LNCaP clone FGC (cell line): ENCODE data around the gene RGS5.

Experiments used
- DNase-seq: peaks from one replicate; pipeline ENCODE4 v3.0.0-alpha.2; 2011; ENCODE audit warnings: low read depth
- H3K4me3 ChIP-seq: 2 replicates; pipeline ENCODE4 v1.5.1; 2011; ENCODE audit warnings: mild to moderate bottlenecking, low read depth, low read length, control low read depth
- TF ChIP-seq, protein P1 (sequence below): IDR thresholded peaks from 2 replicates; pipeline ENCODE4 v1.5.1; 2012; ENCODE audit warnings: mild to moderate bottlenecking; ENCODE audit not compliant: control insufficient read depth, insufficient read depth; ENCODE audit errors: extremely low read depth

The RGS5 gene

DNA sequence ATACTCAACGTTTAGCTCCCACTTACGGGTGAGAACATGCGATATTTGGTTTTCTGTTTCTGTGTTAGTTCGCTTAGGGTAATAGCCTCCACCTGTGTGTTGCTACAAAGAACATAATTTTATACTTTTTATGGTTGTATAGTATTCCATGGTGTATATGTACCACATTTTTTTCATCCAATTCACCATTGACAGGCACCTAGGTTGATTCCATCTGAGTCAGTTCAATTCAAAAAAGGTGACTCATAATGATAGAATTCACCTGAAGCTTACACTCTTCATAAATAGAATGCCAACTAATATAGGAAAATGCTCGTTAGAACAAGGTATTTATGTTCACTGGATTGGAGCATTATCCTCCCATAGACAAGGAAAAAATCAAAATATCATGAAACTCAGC lies 95.1 kb downstream of the RGS5 start:
- no peak overlapping the region for H3K4me3 ChIP-seq
- TF ChIP-seq, protein P1, sequence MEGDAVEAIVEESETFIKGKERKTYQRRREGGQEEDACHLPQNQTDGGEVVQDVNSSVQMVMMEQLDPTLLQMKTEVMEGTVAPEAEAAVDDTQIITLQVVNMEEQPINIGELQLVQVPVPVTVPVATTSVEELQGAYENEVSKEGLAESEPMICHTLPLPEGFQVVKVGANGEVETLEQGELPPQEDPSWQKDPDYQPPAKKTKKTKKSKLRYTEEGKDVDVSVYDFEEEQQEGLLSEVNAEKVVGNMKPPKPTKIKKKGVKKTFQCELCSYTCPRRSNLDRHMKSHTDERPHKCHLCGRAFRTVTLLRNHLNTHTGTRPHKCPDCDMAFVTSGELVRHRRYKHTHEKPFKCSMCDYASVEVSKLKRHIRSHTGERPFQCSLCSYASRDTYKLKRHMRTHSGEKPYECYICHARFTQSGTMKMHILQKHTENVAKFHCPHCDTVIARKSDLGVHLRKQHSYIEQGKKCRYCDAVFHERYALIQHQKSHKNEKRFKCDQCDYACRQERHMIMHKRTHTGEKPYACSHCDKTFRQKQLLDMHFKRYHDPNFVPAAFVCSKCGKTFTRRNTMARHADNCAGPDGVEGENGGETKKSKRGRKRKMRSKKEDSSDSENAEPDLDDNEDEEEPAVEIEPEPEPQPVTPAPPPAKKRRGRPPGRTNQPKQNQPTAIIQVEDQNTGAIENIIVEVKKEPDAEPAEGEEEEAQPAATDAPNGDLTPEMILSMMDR = no peak
- DNase-seq = no peak

DNA sequence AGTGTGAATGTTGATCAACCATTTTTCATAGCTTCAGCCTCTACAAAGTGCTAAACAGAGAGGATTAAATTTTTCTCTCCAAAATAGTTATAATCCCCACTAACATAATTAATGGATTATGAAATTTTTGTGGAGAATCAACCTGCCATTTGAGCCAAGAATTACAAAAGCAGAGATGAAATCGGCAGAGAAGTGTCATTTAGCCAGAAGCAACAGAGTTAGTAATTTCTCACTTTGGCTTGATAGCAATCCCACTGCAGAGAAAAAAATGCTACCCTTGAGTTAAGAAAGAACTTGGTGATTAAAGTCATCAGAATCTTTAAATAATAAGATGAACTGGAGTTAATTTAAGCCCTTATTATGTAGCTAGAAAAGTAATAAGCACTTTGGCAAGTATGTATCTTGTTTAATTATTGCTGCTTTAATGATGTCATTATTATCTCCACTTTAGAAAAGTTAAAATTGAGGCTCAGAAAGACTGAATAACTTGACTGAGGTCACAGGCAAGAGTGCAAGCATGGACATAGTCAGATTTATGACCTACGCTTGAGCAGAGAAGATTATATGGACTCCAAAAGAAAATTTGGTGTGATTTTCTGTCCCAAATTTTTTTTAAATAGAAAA lies 96.2 kb downstream of the RGS5 start:
- no peak overlapping the region for H3K4me3 ChIP-seq
- no peak for DNase-seq
- TF ChIP-seq, protein P1 = no peak

DNA sequence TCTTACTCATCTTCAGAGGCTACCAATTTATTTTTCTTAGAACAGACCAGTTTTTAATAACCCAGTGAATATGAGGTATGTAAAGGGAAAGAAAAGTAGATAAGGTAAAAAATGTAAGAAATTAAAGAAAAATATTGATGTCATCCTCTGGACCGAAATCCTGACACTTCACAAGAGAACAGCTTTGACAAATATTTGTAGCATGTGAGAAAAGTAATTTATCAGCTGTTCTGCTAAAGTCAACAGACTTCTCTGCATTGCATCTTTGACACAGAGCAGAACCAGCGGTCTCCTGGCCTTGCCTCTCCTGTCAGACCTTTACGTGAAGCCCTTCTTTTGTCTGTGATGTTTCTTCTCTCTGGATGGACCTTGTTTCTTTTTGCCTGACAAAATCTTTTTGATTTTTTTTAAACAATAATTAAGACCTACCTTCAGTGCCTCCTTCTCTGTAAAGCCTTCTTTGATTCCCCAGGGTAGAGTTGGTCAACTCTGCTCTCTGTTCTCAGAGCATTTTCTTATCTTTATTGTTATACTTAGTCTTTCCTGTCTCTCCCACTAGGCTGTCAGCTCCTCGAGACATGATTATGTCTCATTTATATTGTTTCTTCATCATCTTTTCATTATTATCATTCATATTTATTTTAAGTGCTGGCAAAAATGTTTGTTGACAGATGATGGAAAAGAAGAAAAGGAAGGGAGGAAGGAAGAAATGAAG lies 98.2 kb downstream of the RGS5 start:
- H3K4me3 ChIP-seq = no peak overlapping the region
- TF ChIP-seq, protein P1 = no peak
- DNase-seq = no peak

DNA sequence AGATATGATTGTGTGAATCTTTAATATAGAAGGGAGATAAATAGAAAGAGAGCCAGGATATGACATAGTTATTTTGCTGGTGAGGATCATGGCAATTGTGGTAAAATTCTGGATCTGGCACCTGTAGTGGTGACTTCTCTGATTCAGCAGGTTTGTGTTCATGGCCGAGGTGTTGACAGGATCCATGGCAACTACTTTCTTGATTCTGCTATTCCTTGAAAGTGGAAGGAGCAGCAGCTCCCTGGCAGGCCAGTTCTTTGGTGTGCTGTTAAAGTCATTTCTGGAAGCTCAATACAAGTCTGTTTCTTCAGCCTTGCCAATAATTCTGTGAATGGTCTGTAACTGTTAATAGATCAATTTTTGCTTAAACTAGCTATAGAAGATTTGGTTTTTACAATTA lies 100.1 kb downstream of the RGS5 start:
- H3K4me3 ChIP-seq = no peak overlapping the region
- no peak for DNase-seq
- TF ChIP-seq, protein P1 = no peak

DNA sequence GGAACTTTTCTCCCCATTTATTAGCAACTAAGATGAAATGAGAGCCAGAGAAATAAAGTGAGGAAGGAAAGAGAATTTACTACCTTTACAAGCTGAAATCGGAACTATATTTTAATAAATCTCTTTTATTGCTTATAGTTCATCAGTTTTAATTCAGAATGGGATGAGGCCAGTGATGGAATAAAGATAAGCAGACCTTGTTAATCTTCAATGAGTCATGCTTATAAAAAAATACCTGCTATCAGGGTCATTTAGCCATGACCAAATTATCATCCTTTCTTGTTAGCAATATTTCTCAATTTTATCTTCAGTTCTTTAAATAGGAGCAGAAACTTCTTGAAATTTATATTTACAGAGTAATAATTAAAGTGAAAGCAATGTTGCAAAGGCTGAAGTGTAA lies 107.5 kb downstream of the RGS5 start:
- TF ChIP-seq, protein P1 = no peak
- peak; percentile 37 for DNase-seq
- no peak overlapping the region for H3K4me3 ChIP-seq

DNA sequence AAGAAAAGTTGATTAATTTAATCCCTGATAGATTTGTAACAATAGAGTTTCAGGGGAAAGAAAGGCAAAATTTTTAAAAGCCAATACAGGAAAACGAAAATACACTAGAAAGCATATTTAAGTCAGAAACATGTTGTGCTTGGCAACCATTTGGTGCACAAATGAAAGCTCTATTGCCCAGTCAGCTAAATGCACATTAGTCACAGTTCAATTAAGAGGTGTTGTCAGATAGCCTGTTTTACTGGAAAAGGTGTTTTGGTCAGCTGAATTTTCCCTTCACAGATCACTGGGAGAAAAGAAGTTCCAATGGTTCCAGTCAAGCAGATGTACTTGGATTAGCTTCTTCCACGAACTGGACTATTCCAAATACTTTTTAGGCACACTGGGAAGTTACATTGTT lies 108.1 kb downstream of the RGS5 start:
- TF ChIP-seq, protein P1 = no peak
- H3K4me3 ChIP-seq = no peak overlapping the region
- no peak for DNase-seq
